H1 (cell line): ENCODE measurements around the gene MAP2K2. TPM values are rescaled to one million over a fixed set of nuclear protein-coding genes. Genes with fewer than 3 reads are reported as not detected.

ENCODE experiments used
- CTCF ChIA-PET: fragments of 300-600 bp; sonication (Branson Sonifier 250); formaldehyde crosslinking; loops from one replicate; lab custom pipeline; 2021; ENCODE audit not compliant: partially characterized antibody; lab: Charles Lee
- POLR2A ChIA-PET: fragments of 300-600 bp; sonication (Branson Sonifier 250); formaldehyde crosslinking; loops from one replicate; lab custom pipeline; 2021; ENCODE audit warnings: inconsistent platforms; ENCODE audit not compliant: partially characterized antibody; lab: Charles Lee
- DNase-seq, 2 experiments: peaks; one replicate each; pipeline versions ENCODE4 v3.0.0 to v3.0.0-alpha.2; 2010 to 2022; ENCODE audit warnings: low spot score in 2 of 2, low read depth in 1 of 2, mixed read lengths in 1 of 2
- FAIRE-seq: peaks from 2 replicates; lab custom pipeline; 2011; peaks lifted over from hg19 to GRCh38; lab: Jason Lieb, UNC
- H2AFZ ChIP-seq: 2 replicates; pipeline ENCODE4 v1.8.1; 2012; ENCODE audit warnings: low read length, inconsistent platforms
- H2AK5ac ChIP-seq: 2 replicates; pipeline ENCODE4 v1.6.1; 2013; ENCODE audit warnings: low read depth, low read length
- H2BK120ac ChIP-seq: replicated peaks from 2 replicates; pipeline ENCODE3; 2013; ENCODE audit warnings: low read depth, low read length, inconsistent platforms
- H2BK12ac ChIP-seq: 2 replicates; pipeline ENCODE4 v1.6.1; 2013; ENCODE audit warnings: low read depth, low read length
- H2BK15ac ChIP-seq: 2 replicates; pipeline ENCODE4 v1.6.1; 2013; ENCODE audit warnings: low read length
- H2BK20ac ChIP-seq: 2 replicates; pipeline ENCODE4 v1.6.1; 2013; ENCODE audit warnings: low read length
- H2BK5ac ChIP-seq: 2 replicates; pipeline ENCODE4 v1.6.1; 2013; ENCODE audit warnings: low read depth, low read length
- H3K14ac ChIP-seq: 2 replicates; pipeline ENCODE4 v1.6.1; 2013; ENCODE audit warnings: inconsistent platforms; ENCODE audit not compliant: insufficient read length
- H3K18ac ChIP-seq: 2 replicates; pipeline ENCODE4 v1.6.1; 2013; ENCODE audit warnings: low read length; ENCODE audit errors: extremely low read depth
- H3K23ac ChIP-seq: 2 replicates; pipeline ENCODE4 v1.6.1; 2013; ENCODE audit warnings: inconsistent platforms; ENCODE audit not compliant: insufficient read length
- H3K23me2 ChIP-seq: 2 replicates; pipeline ENCODE4 v1.6.1; 2013; ENCODE audit warnings: low read depth, low read length
- H3K27ac ChIP-seq: 2 replicates; pipeline ENCODE4 v1.6.1; 2011; ENCODE audit warnings: low read depth, low read length, inconsistent platforms
- H3K27me3 ChIP-seq, 4 experiments: replicated peaks in 1 of 4; 1 replicate in 1 of 4; 2 replicates in 3 of 4; pipeline versions ENCODE4 v1.6.1 to v1.8.1; 2011 to 2013; ENCODE audit warnings: low read length in 3 of 4, mild to moderate bottlenecking in 3 of 4, inconsistent platforms in 2 of 4, mixed read lengths in 2 of 4, moderate library complexity in 1 of 4; ENCODE audit not compliant: control insufficient read depth in 3 of 4, insufficient read depth in 3 of 4; ENCODE audit errors: extremely low read depth in 1 of 4
- H3K36me3 ChIP-seq, 4 experiments: 2 replicates each; pipeline versions ENCODE4 v1.6.1 to v1.8.1; 2011 to 2013; ENCODE audit warnings: mild to moderate bottlenecking in 4 of 4, low read length in 3 of 4, moderate library complexity in 2 of 4, control low read depth in 1 of 4, inconsistent platforms in 1 of 4; ENCODE audit not compliant: insufficient read depth in 4 of 4, control insufficient read depth in 2 of 4
- H3K4ac ChIP-seq: replicated peaks from 2 replicates; pipeline ENCODE3; 2013; ENCODE audit warnings: low read length, low read depth, mixed read lengths, inconsistent platforms; ENCODE audit not compliant: insufficient read length
- H3K4me1 ChIP-seq, 4 experiments: replicated peaks in 1 of 4; 1 replicate in 1 of 4; 2 replicates in 3 of 4; pipeline versions ENCODE4 v1.6.1 to v1.8.1; 2011 to 2013; ENCODE audit warnings: low read length in 3 of 4, inconsistent platforms in 2 of 4, mixed read lengths in 1 of 4; ENCODE audit not compliant: insufficient read depth in 4 of 4, control insufficient read depth in 3 of 4
- H3K4me2 ChIP-seq, 2 experiments: 2 replicates each; pipeline versions ENCODE4 v1.6.1 to v1.8.1; 2011 to 2013; ENCODE audit warnings: low read depth in 2 of 2, low read length in 2 of 2, control low read depth in 1 of 2, inconsistent platforms in 1 of 2, mild to moderate bottlenecking in 1 of 2; ENCODE audit not compliant: insufficient read depth in 1 of 2
- H3K4me3 ChIP-seq, 4 experiments: fragments of 200-600, 300-600 bp in 1 of 4; sonication (generic), shearing (Covaris generic), sonication (Bioruptor Twin) in 1 of 4; 2 replicates each; pipeline versions ENCODE4 v1.5.1 to v1.8.1; 2011 to 2016; ENCODE audit warnings: low read length in 4 of 4, low read depth in 3 of 4, control low read depth in 2 of 4, inconsistent platforms in 2 of 4, mild to moderate bottlenecking in 2 of 4, mixed read lengths in 1 of 4, moderate library complexity in 1 of 4; ENCODE audit not compliant: insufficient read depth in 2 of 4; ENCODE audit errors: extremely low read depth in 1 of 4
- H3K56ac ChIP-seq: replicated peaks from 2 replicates; pipeline ENCODE3; 2013; ENCODE audit warnings: low read depth, mild to moderate bottlenecking, mixed read lengths, low read length, inconsistent platforms; ENCODE audit not compliant: insufficient read length
- H3K79me1 ChIP-seq: 2 replicates; pipeline ENCODE4 v1.6.1; 2013; ENCODE audit warnings: low read depth, low read length, control low read depth
- H3K79me2 ChIP-seq, 2 experiments: 2 replicates each; pipeline versions ENCODE4 v1.6.1 to v1.8.1; 2012 to 2013; ENCODE audit warnings: low read length in 2 of 2, mild to moderate bottlenecking in 2 of 2, inconsistent platforms in 1 of 2; ENCODE audit not compliant: insufficient read depth in 2 of 2, control insufficient read depth in 1 of 2
- H3K9ac ChIP-seq, 4 experiments: replicated peaks in 1 of 4; 1 replicate in 1 of 4; 2 replicates in 3 of 4; pipeline versions ENCODE4 v1.6.1 to v1.8.1; 2011 to 2013; ENCODE audit warnings: low read depth in 3 of 4, low read length in 3 of 4, control low read depth in 2 of 4, mild to moderate bottlenecking in 2 of 4, moderate library complexity in 2 of 4, inconsistent platforms in 1 of 4; ENCODE audit errors: extremely low read depth in 1 of 4
- H3K9me3 ChIP-seq, 2 experiments: 2 replicates each; pipeline versions ENCODE4 v1.6.1 to v1.8.1; 2012 to 2013; ENCODE audit warnings: mild to moderate bottlenecking in 2 of 2, moderate library complexity in 2 of 2, control low read depth in 1 of 2, inconsistent platforms in 1 of 2, low read depth in 1 of 2, low read length in 1 of 2, mixed read lengths in 1 of 2; ENCODE audit not compliant: insufficient read depth in 2 of 2
- H4K20me1 ChIP-seq, 2 experiments: replicated peaks in 1 of 2; 2 replicates each; pipeline versions ENCODE3 to v1.8.1; 2011 to 2013; ENCODE audit warnings: inconsistent platforms in 2 of 2, low read length in 2 of 2, mild to moderate bottlenecking in 1 of 2; ENCODE audit not compliant: insufficient read depth in 2 of 2, control insufficient read depth in 1 of 2
- H4K5ac ChIP-seq: 2 replicates; pipeline ENCODE4 v1.6.1; 2013; ENCODE audit warnings: low read length, low read depth, mixed read lengths, inconsistent platforms; ENCODE audit not compliant: insufficient read length
- H4K8ac ChIP-seq: 2 replicates; pipeline ENCODE4 v1.8.0; 2013; ENCODE audit warnings: mild to moderate bottlenecking, moderate library complexity, low read length, inconsistent platforms; ENCODE audit not compliant: insufficient read depth; ENCODE audit errors: extremely low read depth
- H4K91ac ChIP-seq: replicated peaks from 2 replicates; pipeline ENCODE3; 2013; ENCODE audit warnings: low read length, mixed read lengths, inconsistent platforms; ENCODE audit not compliant: insufficient read length
- CHD1 ChIP-seq: IDR thresholded peaks from 2 replicates; pipeline ENCODE4 v1.6.1; 2012; ENCODE audit warnings: low read depth, low read length, improper control_type of control experiment
- EP300 ChIP-seq, 2 experiments: IDR thresholded peaks; 1 replicate in 1 of 2; 2 replicates in 1 of 2; pipeline ENCODE4 v1.6.1; 2011 to 2012; ENCODE audit warnings: low read depth in 2 of 2, low read length in 2 of 2, mild to moderate bottlenecking in 2 of 2, borderline replicate concordance in 1 of 2, inconsistent platforms in 1 of 2, moderate library complexity in 1 of 2
- MAFK ChIP-seq: IDR thresholded peaks from 2 replicates; pipeline ENCODE4 v1.6.1; 2012; ENCODE audit warnings: low read depth, mild to moderate bottlenecking, improper control_type of control experiment, low read length
- POU5F1 ChIP-seq: IDR thresholded peaks from 2 replicates; pipeline ENCODE4 v1.6.1; 2011; ENCODE audit warnings: low read depth, mild to moderate bottlenecking, low read length, moderate library complexity
- WGBS, 2 experiments: shearing (Covaris generic) in 1 of 2; methylation state at CpG; one replicate each; pipeline versions ENCODE4 v1.1.6 to v1.1.7; 2013 to 2015; ENCODE audit warnings: low lambda C conversion rate in 2 of 2, mixed read lengths in 2 of 2, inconsistent platforms in 1 of 2, low coverage in 1 of 2, missing lambda C conversion rate in 1 of 2; ENCODE audit not compliant: insufficient replicate concordance in 2 of 2, insufficient coverage in 1 of 2, insufficient read length in 1 of 2; ENCODE audit errors: extremely low coverage in 1 of 2, missing lambda C conversion rate in 1 of 2; 5-methylcytosine and 5-hydroxymethylcytosine counted together
- polyA plus RNA-seq, 7 experiments: library from polyadenylated mRNA; depleted of rRNA in 3 of 7; stranded (reverse) in 5 of 7; unstranded in 2 of 7; fragments of >200 nt in 5 of 7; fragments of 200-250 nt in 2 of 7; gene quantifications; 1 replicate in 5 of 7; 2 replicates in 1 of 7; 4 replicates in 1 of 7; pipeline versions ENCODE4 v1.2.1 to v1.2.3, GENCODE V29; 2011 to 2013; ENCODE audit warnings: missing spikeins in 2 of 7, mixed read lengths in 2 of 7
- total RNA-seq: library from RNA; stranded (reverse); fragmentation: NEBNext Ultra II Directional; extraction: Animal tissue kit (Norgen Biotek cat#: 25700); gene quantifications from 2 replicates; pipeline ENCODE4 v1.2.1, GENCODE V29; 2021

Gene MAP2K2
- total and polyA plus RNA-seq, 2 of the 8 experiments (the other 6 are each of a cell fraction or from before 2014, with no cell fraction given), result 111 to 162 TPM

DNA sequence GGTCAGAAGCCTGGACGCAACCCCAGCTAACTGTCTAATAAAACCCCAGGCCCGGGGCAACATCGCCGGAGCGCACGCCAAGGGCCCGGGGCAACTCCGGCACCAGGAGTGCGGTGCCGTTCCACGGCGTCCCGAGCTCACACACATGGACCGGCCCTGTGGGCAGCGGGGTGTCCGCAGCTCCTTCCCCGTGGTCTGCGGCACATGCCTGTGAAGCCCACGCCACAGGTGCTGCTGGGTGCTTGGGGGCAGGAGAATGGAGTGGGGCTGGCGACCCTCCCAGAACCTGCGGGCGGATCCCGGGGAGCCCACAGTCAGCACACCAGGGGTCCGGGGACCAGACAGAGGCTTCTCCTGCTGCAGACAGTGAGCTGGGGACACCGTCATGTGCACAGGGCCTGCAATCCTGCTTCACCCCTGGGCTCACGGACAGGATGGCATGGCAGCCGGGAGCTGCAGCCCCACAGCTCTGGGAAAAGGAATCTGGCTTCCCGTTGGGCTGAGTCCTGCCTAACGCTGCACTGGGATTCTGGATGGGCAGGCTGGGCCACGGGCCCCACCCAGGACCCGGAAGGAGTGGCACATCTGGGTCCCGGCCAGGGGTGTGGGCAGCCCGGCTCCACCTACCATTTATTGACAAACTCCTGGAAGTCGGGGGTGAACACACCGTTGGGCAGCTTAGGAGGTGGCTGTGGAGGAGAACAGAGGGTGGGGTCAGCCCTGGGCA lies 29.0 kb downstream of the MAP2K2 start:
- H3K27ac ChIP-seq, result no peak overlapping the region
- no peak overlapping the region for H3K9ac ChIP-seq
- H4K91ac ChIP-seq, result no peak overlapping the region
- H3K27me3 ChIP-seq, result no peaks in the 10 kb centered on the region
- H2BK120ac ChIP-seq, result no peak overlapping the region
- no peaks in the 10 kb centered on the region for H3K23me2 ChIP-seq
- H3K79me2 ChIP-seq, result no peaks in the 10 kb centered on the region
- no peak overlapping the region for H3K4me3 ChIP-seq
- no peak overlapping the region for H4K5ac ChIP-seq
- no peak overlapping the region for H2BK20ac ChIP-seq
- WGBS, 2 experiments, result 94% methylated on average over 35 of the region's 35 CpGs; no CpG with 5 or more reads in 1 of the 2 experiments
- H3K56ac ChIP-seq, result no peak overlapping the region
- H3K4ac ChIP-seq, result no peak overlapping the region
- no peak overlapping the region; the same call in 1 of the 2 replicates for H4K8ac ChIP-seq
- H3K36me3 ChIP-seq, result peaks cover 4 to 42% (median 26%) of the 10 kb centered on the region in 4 experiments; a peak in 7 of 8 replicates
- no peak overlapping the region for H2BK5ac ChIP-seq
- no peaks in the 10 kb centered on the region for H3K9me3 ChIP-seq
- POLR2A ChIA-PET, result interaction anchor here (1.0 to 2.8 kb wide), 4 partner anchors 14 to 110 kb away, joined by 5 to 12 read pairs (median 7); partner anchors contain the start of gene EEF2
- TF ChIP-seq POU5F1 (no peak), MAFK (no peak), EP300 (IDR thresholded peaks at IDR 0.05; ENCODE audit: borderline replicate concordance in 1 of 2, low read depth in 2 of 2, low read length in 2 of 2) (no peak), CHD1 (no peak)
- no peak overlapping the region for H3K4me2 ChIP-seq
- no peak overlapping the region for H2BK12ac ChIP-seq
- no peak overlapping the region for H3K23ac ChIP-seq
- H2AFZ ChIP-seq, result no peak overlapping the region
- no peak overlapping the region for H2BK15ac ChIP-seq
- DNase-seq, result no peak
- no peak overlapping the region for H3K18ac ChIP-seq
- no peak for FAIRE-seq
- CTCF ChIA-PET, result no interaction called here
- no peaks in the 10 kb centered on the region for H3K79me1 ChIP-seq
- no peaks in the 10 kb centered on the region for H3K4me1 ChIP-seq
- no peak overlapping the region for H2AK5ac ChIP-seq
- peaks cover 4 to 8% of the 10 kb centered on the region in 2 experiments for H4K20me1 ChIP-seq
- H3K14ac ChIP-seq, result no peak overlapping the region
